T-helper 1 cell treated with Interleukin-12 subunit alpha and Interleukin-12 subunit beta and Interleukin-4 antibody, amounts not matched to agents 30 ng/mL and 1 ng/mL, for 36 hours (primary cell): ENCODE measurements around the gene CSNK1G2. TPM values are rescaled to one million over a fixed set of nuclear protein-coding genes. Genes with fewer than 3 reads are reported as not detected.
"Not testable (repeated sequence)": the region's sequence is repeated elsewhere in the genome, so short reads cannot be mapped to it uniquely, and the experiment has no call there.

ENCODE experiments used
- intact Hi-C: fragments of 100-400 bp; cut with micrococcal nuclease; formaldehyde crosslinking; loops from one replicate; pipeline ENCODE4 v1.15.1; 2024
- total RNA-seq: library from RNA; stranded (reverse); gene quantifications from 2 replicates; pipeline ENCODE4 v1.2.3, GENCODE V29; 2022

The CSNK1G2 gene
- total RNA-seq, 1 donor from 2014 or later = 129 TPM

- intact Hi-C loops = no loop called here
Measured at GRCh38 chr19:1987197-1988187, 46.5 kb downstream of the CSNK1G2 start.

- intact Hi-C loops = not testable (repeated sequence)
Measured at GRCh38 chr19:1988464-1988863, 47.5 kb downstream of the CSNK1G2 start.

GRCh38 chr19:1989513-1990229, 48.7 kb downstream of the CSNK1G2 start:
- intact Hi-C loops = no loop called here

GRCh38 chr19:1990230-1991017, 49.5 kb downstream of the CSNK1G2 start:
- intact Hi-C loops = no loop called here

- intact Hi-C loops = no loop called here
Measured at GRCh38 chr19:1991018-1991913, 50.3 kb downstream of the CSNK1G2 start.

- intact Hi-C loops = no loop called here
Measured at GRCh38 chr19:1992759-1993260, 51.8 kb downstream of the CSNK1G2 start.

GRCh38 chr19:1997353-1998233, 56.6 kb downstream of the CSNK1G2 start:
- intact Hi-C loops = no loop called here

GRCh38 chr19:1998712-1999708, 58.0 kb downstream of the CSNK1G2 start:
- intact Hi-C loops = no loop called here

GRCh38 chr19:1999856-2000515, 59.0 kb downstream of the CSNK1G2 start:
- intact Hi-C loops = no loop called here

GRCh38 chr19:2003874-2004273, 62.9 kb downstream of the CSNK1G2 start:
- intact Hi-C loops = no loop called here

GRCh38 chr19:2010135-2010668, 69.2 kb downstream of the CSNK1G2 start:
- intact Hi-C loops = no loop called here

GRCh38 chr19:2011169-2011568, 70.2 kb downstream of the CSNK1G2 start:
- intact Hi-C loops = no loop called here

- intact Hi-C loops = no loop called here
Measured at GRCh38 chr19:2012941-2013682, 72.1 kb downstream of the CSNK1G2 start.

- intact Hi-C loops = no loop called here
Measured at GRCh38 chr19:2013683-2013961, 72.7 kb downstream of the CSNK1G2 start.

GRCh38 chr19:2014131-2014571, 73.2 kb downstream of the CSNK1G2 start:
- intact Hi-C loops = no loop called here

GRCh38 chr19:2014731-2015607, 74.0 kb downstream of the CSNK1G2 start:
- intact Hi-C loops = no loop called here
